Hematopoietic multipotent progenitor cell (in vitro differentiated cells): ENCODE data around the gene LENG8. TPM values are rescaled to one million over a fixed set of nuclear protein-coding genes. Genes with fewer than 3 reads are reported as not detected.
"Not testable (repeated sequence)": the region's sequence is repeated elsewhere in the genome, so short reads cannot be mapped to it uniquely, and the experiment has no call there.

ENCODE experiments used
- DNase-seq, 3 donors: peaks; one replicate each; pipeline ENCODE4 v3.0.0-alpha.2; 2011 to 2015; ENCODE audit warnings: low read depth in 2 of 3, low spot score in 2 of 3
- small RNA-seq: library from RNA; depleted of rRNA; stranded (forward); fragments of <200 nt; gene quantifications from one replicate; pipeline ENCODE3, GENCODE V24; 2012
- total RNA-seq: library from RNA; depleted of rRNA; stranded (reverse); fragments of >200 nt; gene quantifications from one replicate; pipeline ENCODE4 v1.2.3, GENCODE V29; 2012

The LENG8 gene
- total RNA-seq, 1 donor: 170 TPM

- not testable (repeated sequence) for DNase-seq
Observed at GRCh38 chr19:54508487-54508886, 59.5 kb downstream of the LENG8 start.

DNA sequence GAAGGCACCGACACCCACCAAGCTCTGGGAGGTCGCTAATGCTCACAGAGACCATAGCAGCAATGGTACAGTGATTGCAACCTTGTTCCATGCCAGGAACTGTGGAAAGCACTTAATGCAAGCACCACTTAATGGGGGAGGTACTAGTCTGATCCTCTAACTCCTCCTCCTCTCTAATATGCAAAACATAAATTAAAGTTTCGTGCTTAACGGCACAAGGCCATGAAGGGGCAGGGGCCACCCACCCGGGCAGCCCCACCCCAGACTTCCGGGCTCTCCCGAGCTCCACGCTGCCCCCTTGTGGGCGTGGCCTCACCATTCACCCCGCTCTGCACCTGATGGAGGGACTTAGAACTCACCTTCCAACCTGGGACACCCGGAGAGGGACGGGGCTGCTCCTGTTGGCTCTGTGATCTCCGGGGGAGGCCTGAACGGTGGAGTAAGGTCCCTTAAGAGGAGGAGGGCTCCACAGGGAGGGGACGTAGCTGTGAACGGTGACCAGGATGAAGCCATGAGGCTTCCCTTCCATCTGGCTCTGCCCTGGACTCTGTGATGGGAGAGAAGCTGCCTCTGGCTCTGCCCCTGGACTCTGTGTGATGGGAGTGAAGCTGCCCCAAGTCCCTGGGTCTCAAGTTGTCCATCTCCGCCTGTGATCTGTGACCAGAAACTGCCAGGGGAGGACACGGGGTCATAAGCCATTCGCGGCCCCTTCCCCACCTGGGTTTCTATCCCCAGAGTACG is 60.4 kb downstream of the LENG8 start:
- DNase-seq: not testable (repeated sequence)

Small RNA genes within 50 kb of the gene (small RNA-seq; reads per million reads assigned to genes)
- gene AC245884.3: not detected

Other genes with a start within 250 kb of the LENG8 start
- 4,994 TPM for gene RPS9, start 248.3 kb upstream of the LENG8 start, total RNA-seq
- gene LILRB3, start 226.2 kb upstream of the LENG8 start, total RNA-seq: 1.1 TPM
- 0.27 TPM for gene LILRA6, start 206.4 kb upstream of the LENG8 start, total RNA-seq
- under 0.01 TPM for gene LILRB5, start 191.9 kb upstream of the LENG8 start, total RNA-seq
- 3.8 TPM for gene LILRB2, start 168.1 kb upstream of the LENG8 start, total RNA-seq
- gene LILRA5, start 136.0 kb upstream of the LENG8 start, total RNA-seq: 3.8 TPM
- gene LILRA4, start 110.0 kb upstream of the LENG8 start, total RNA-seq: 0.27 TPM
- gene LAIR1, start 84.3 kb upstream of the LENG8 start, total RNA-seq: 166 TPM
- gene TTYH1, start 33.7 kb upstream of the LENG8 start, total RNA-seq: 0.81 TPM
- 10.8 TPM for gene LENG9, start 14.6 kb downstream of the LENG8 start, total RNA-seq
- 0.54 TPM for gene CDC42EP5, start 24.1 kb downstream of the LENG8 start, total RNA-seq
- gene LAIR2, start 53.6 kb downstream of the LENG8 start, total RNA-seq: not detected
- gene LILRA2, start 124.6 kb downstream of the LENG8 start, total RNA-seq: 12.9 TPM
- 2.7 TPM for gene LILRA1, start 144.4 kb downstream of the LENG8 start, total RNA-seq
- gene LILRB1, start 181.3 kb downstream of the LENG8 start, total RNA-seq: 1.1 TPM
- 0.81 TPM for gene LILRB4, start 213.8 kb downstream of the LENG8 start, total RNA-seq